Hepatocyte (in vitro differentiated cells): ENCODE measurements around the gene VWF. TPM values are rescaled to one million over a fixed set of nuclear protein-coding genes. Genes with fewer than 3 reads are reported as not detected.

Source experiments
- DNase-seq: peaks from one replicate; pipeline ENCODE4 v3.0.0-alpha.2; 2016; ENCODE audit warnings: low spot score
- H2AFZ ChIP-seq: fragments of 200-600 bp; sonication (generic); 2 replicates; pipeline ENCODE4 v1.6.0; 2016; ENCODE audit warnings: antibody characterized with exemption, mild to moderate bottlenecking
- H3K27ac ChIP-seq: fragments of 200-600 bp; sonication (generic); 2 replicates; pipeline ENCODE4 v1.5.1; 2016; ENCODE audit warnings: mild to moderate bottlenecking
- H3K27me3 ChIP-seq: fragments of 200-600 bp; sonication (generic); 2 replicates; pipeline ENCODE4 v1.6.1; 2016
- H3K36me3 ChIP-seq: fragments of 200-600 bp; sonication (generic); replicated peaks from 2 replicates; pipeline ENCODE4 v1.5.1; 2016; ENCODE audit warnings: low read depth; ENCODE audit not compliant: insufficient read depth
- H3K4me1 ChIP-seq: fragments of 200-600 bp; sonication (generic); 2 replicates; pipeline ENCODE4 v1.5.1; 2016; ENCODE audit warnings: mild to moderate bottlenecking, moderate library complexity; ENCODE audit not compliant: insufficient read depth
- H3K4me2 ChIP-seq: fragments of 200-600 bp; sonication (generic); 2 replicates; pipeline ENCODE4 v1.6.0; 2016
- H3K4me3 ChIP-seq: fragments of 200-600 bp; sonication (generic); 2 replicates; pipeline ENCODE4 v1.5.1; 2016; ENCODE audit warnings: mild to moderate bottlenecking
- H3K79me2 ChIP-seq: fragments of 200-600 bp; sonication (generic); 2 replicates; pipeline ENCODE4 v1.6.0; 2017; ENCODE audit warnings: mild to moderate bottlenecking
- H3K9me2 ChIP-seq: fragments of 200-600 bp; sonication (generic); replicated peaks from 2 replicates; pipeline ENCODE4 v1.6.0; 2017; ENCODE audit warnings: mild to moderate bottlenecking; ENCODE audit not compliant: insufficient read depth
- H3K9me3 ChIP-seq: fragments of 200-600 bp; sonication (generic); 2 replicates; pipeline ENCODE4 v1.5.1; 2016; ENCODE audit warnings: low read depth, mild to moderate bottlenecking
- H4K20me1 ChIP-seq: fragments of 200-600 bp; sonication (generic); 2 replicates; pipeline ENCODE4 v1.6.0; 2016; ENCODE audit warnings: mild to moderate bottlenecking; ENCODE audit not compliant: insufficient read depth, poor library complexity, severe bottlenecking
- EZH2 ChIP-seq: fragments of 200-600 bp; sonication (generic); IDR thresholded peaks from 2 replicates; pipeline ENCODE4 v1.6.1; 2016; ENCODE audit warnings: antibody characterized with exemption, mild to moderate bottlenecking, borderline replicate concordance
- EZH2phosphoT487 ChIP-seq: fragments of 200-600 bp; sonication (generic); IDR thresholded peaks from one replicate; pipeline ENCODE4 v1.6.1; 2018; ENCODE audit warnings: antibody characterized with exemption, mild to moderate bottlenecking, low read depth, moderate library complexity; ENCODE audit not compliant: unreplicated experiment, severe bottlenecking
- WGBS: methylation state at CpG from one replicate; pipeline ENCODE4 v1.1.6; 2016; ENCODE audit warnings: low lambda C conversion rate; ENCODE audit errors: missing lambda C conversion rate; 5-methylcytosine and 5-hydroxymethylcytosine counted together
- polyA plus RNA-seq: library from polyadenylated mRNA; unstranded; fragments of >200 nt; fragmentation: Nextera tagmentation; extraction: Ambion mirVana; gene quantifications from 2 replicates; pipeline ENCODE4 v1.2.1, GENCODE V29; 2016
- total RNA-seq: library from RNA; depleted of rRNA; stranded (reverse); fragments of >200 nt; gene quantifications from 2 replicates; pipeline ENCODE4 v1.2.3, GENCODE V29; 2014
- TF ChIP-seq, protein P1 (sequence below): fragments of 200-600 bp; sonication (generic); IDR thresholded peaks from 2 replicates; pipeline ENCODE4 v1.5.1; 2016; ENCODE audit warnings: antibody characterized with exemption, mild to moderate bottlenecking; ENCODE audit not compliant: poor library complexity

The VWF gene
- total and polyA plus RNA-seq, 2 experiments from 2014 or later: 0.20 to 0.77 TPM

- no peak for TF ChIP-seq EZH2phosphoT487
- TF ChIP-seq, protein P1, sequence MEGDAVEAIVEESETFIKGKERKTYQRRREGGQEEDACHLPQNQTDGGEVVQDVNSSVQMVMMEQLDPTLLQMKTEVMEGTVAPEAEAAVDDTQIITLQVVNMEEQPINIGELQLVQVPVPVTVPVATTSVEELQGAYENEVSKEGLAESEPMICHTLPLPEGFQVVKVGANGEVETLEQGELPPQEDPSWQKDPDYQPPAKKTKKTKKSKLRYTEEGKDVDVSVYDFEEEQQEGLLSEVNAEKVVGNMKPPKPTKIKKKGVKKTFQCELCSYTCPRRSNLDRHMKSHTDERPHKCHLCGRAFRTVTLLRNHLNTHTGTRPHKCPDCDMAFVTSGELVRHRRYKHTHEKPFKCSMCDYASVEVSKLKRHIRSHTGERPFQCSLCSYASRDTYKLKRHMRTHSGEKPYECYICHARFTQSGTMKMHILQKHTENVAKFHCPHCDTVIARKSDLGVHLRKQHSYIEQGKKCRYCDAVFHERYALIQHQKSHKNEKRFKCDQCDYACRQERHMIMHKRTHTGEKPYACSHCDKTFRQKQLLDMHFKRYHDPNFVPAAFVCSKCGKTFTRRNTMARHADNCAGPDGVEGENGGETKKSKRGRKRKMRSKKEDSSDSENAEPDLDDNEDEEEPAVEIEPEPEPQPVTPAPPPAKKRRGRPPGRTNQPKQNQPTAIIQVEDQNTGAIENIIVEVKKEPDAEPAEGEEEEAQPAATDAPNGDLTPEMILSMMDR: no peak
- no peak for TF ChIP-seq EZH2
- WGBS: 96% methylated on average over 4 of the region's 4 CpGs
- Histone ChIP-seq H3K4me1 (no peaks in the 10 kb centered on the region), H3K9me3 (no peaks in the 10 kb centered on the region), H3K4me3 (no peak overlapping the region), H3K9me2 (no peaks in the 10 kb centered on the region), H3K79me2 (no peaks in the 10 kb centered on the region), H2AFZ (no peak overlapping the region), H4K20me1 (no peaks in the 10 kb centered on the region), H3K27ac (no peak overlapping the region), H3K36me3 (no peaks in the 10 kb centered on the region), H3K27me3 (peaks cover 2% of the 10 kb centered on the region), H3K4me2 (no peak overlapping the region)
- DNase-seq: no peak
Observed at GRCh38 chr12:5915511-5915910, 209.0 kb downstream of the VWF start.

DNA sequence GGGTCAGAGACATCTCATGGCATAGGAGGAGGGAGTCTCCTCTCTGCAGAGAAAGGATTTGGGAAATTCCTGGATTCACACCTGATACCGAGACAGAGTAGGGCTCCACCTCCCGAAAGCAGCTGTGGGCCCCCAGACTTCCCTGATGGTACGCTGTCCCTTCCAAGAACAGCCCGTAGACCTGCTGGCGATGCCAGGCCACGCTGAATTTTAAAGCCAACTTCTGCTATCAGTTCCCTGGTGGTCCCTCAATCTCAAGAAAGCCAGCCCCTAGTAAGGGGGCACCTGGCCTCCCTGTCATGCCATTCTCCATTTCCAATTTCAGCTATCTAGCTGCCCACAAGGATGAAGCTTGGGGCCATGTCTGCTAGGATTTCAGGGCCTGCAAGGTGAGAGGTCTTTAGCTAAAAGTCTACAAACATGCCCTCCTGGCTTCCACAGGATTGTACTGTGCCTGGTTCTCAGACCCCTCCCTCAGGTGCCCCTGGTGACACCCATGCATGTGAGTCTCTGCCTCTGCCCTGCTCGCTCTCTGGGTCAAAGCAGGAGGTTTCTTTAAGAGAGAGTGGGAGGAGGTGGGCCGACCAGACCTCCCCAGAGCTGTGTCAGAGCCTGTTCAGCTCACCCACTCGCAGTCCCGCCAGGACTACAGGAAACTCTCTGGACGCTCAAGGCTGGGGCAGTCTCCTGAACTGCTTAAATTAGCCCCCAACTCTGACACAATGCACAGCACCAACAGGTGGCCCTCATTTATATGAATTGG is 209.9 kb downstream of the VWF start:
- no peaks in the 10 kb centered on the region for H3K79me2 ChIP-seq
- H3K4me2 ChIP-seq: no peak overlapping the region
- no peaks in the 10 kb centered on the region for H3K36me3 ChIP-seq
- no peaks in the 10 kb centered on the region for H3K9me3 ChIP-seq
- H3K27ac ChIP-seq: no peak overlapping the region
- peaks cover 2% of the 10 kb centered on the region for H3K27me3 ChIP-seq
- no peak overlapping the region for H2AFZ ChIP-seq
- TF ChIP-seq, protein P1: no peak
- TF ChIP-seq EZH2phosphoT487 (no peak), EZH2 (no peak)
- DNase-seq: no peak
- H3K4me3 ChIP-seq: no peak overlapping the region
- 85% methylated on average over 11 of the region's 11 CpGs for WGBS
- no peaks in the 10 kb centered on the region for H3K4me1 ChIP-seq
- H4K20me1 ChIP-seq: no peaks in the 10 kb centered on the region
- H3K9me2 ChIP-seq: no peaks in the 10 kb centered on the region

DNA sequence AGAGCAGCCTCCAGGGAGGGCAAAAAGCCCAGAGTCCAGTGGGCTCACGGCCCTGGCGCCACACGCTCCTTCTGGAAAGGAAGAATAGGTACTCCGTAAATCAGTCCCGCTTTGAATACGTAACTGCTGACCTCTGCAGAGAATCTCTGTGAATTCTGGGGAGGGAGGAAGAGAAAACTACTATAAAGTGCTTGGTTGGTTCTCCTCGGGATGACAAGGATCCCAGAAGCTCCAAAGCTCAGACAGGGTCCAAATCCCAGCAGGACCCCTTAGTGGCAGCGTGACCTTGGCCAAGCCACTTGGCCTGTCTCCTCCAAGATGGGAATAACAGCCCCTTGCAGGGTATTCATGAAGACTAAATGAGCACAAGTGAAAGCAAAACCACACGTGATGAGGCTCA is 211.1 kb downstream of the VWF start:
- Histone ChIP-seq H3K36me3 (no peaks in the 10 kb centered on the region), H3K27ac (no peak overlapping the region), H3K9me3 (no peaks in the 10 kb centered on the region), H3K4me1 (no peaks in the 10 kb centered on the region), H2AFZ (no peak overlapping the region), H3K4me3 (no peak overlapping the region), H3K27me3 (peaks cover 2% of the 10 kb centered on the region), H4K20me1 (no peaks in the 10 kb centered on the region), H3K9me2 (no peaks in the 10 kb centered on the region), H3K79me2 (no peaks in the 10 kb centered on the region), H3K4me2 (no peak overlapping the region)
- DNase-seq: no peak
- WGBS: 92% methylated on average over 9 of the region's 9 CpGs
- no peak for TF ChIP-seq EZH2phosphoT487
- TF ChIP-seq, protein P1: no peak
- TF ChIP-seq EZH2: no peak
